Lung (tissue), 12 donors: ENCODE results near the gene ADTRP. TPM values are rescaled to one million over a fixed set of nuclear protein-coding genes. Genes with fewer than 3 reads are reported as not detected.

ENCODE experiments used
- ATAC-seq: fragments of 200-7000 bp; cut with Tn5 transposase; one replicate; pipeline ENCODE4 v1.9.1; 2020; ENCODE audit warnings: moderate number of reproducible peaks; ENCODE audit not compliant: insufficient read depth, low FRiP score
- DNase-seq, 3 donors: peaks; one replicate each; pipeline ENCODE4 v3.0.0-alpha.2; 2013 to 2017
- H3K27ac ChIP-seq, 2 donors: one replicate each; pipeline ENCODE4 v1.5.1; 2013; ENCODE audit warnings: mild to moderate bottlenecking in 2 of 2, moderate library complexity in 2 of 2, control low read depth in 1 of 2, inconsistent platforms in 1 of 2, low read depth in 1 of 2, low read length in 1 of 2
- H3K27me3 ChIP-seq, 3 donors: one replicate each; pipeline ENCODE4 v1.5.1; 2013; ENCODE audit warnings: low read length in 2 of 3; ENCODE audit not compliant: control insufficient read depth in 3 of 3, insufficient read depth in 3 of 3
- H3K36me3 ChIP-seq, 4 donors: one replicate each; pipeline ENCODE4 v1.5.1; 2013; ENCODE audit warnings: low read length in 4 of 4, mild to moderate bottlenecking in 1 of 4, moderate library complexity in 1 of 4; ENCODE audit not compliant: control insufficient read depth in 4 of 4, insufficient read depth in 4 of 4
- H3K4me1 ChIP-seq, 5 donors: one replicate each; pipeline ENCODE4 v1.5.1; 2013; ENCODE audit warnings: low read length in 5 of 5, mild to moderate bottlenecking in 2 of 5, moderate library complexity in 1 of 5; ENCODE audit not compliant: control insufficient read depth in 5 of 5, insufficient read depth in 5 of 5
- H3K4me3 ChIP-seq: one replicate; pipeline ENCODE4 v1.5.1; 2013; ENCODE audit warnings: mild to moderate bottlenecking, control low read depth, moderate library complexity
- H3K9ac ChIP-seq, 2 donors: one replicate each; pipeline ENCODE4 v1.5.1; 2013; ENCODE audit warnings: low read length in 2 of 2, control low read depth in 1 of 2; ENCODE audit not compliant: insufficient read depth in 1 of 2
- H3K9me3 ChIP-seq, 4 donors: one replicate each; pipeline ENCODE4 v1.5.1; 2013; ENCODE audit warnings: low read length in 3 of 4, mild to moderate bottlenecking in 1 of 4, moderate library complexity in 1 of 4; ENCODE audit not compliant: control insufficient read depth in 4 of 4, insufficient read depth in 3 of 4
- WGBS, 2 donors: extraction: QIAGEN DNeasy Blood & Tissue Kit; methylation state at CpG; one replicate each; pipeline ENCODE4 v1.1.7; 2013; 5-methylcytosine and 5-hydroxymethylcytosine counted together
- polyA plus RNA-seq, 2 donors: library from polyadenylated mRNA; stranded (reverse); fragments of 200-250 nt; gene quantifications; one replicate each; pipeline ENCODE4 v1.2.1, GENCODE V29; 2013
- total RNA-seq, 2 donors: library from RNA; depleted of rRNA in 1 of 2; stranded (reverse); fragments of >200 nt in 1 of 2; gene quantifications; one replicate each; pipeline ENCODE4 v1.2.1, GENCODE V29; 2014 to 2021
- TF ChIP-seq, protein P1 (sequence below): IDR thresholded peaks from 2 replicates; pipeline ENCODE4 v1.5.1; 2012; ENCODE audit warnings: mild to moderate bottlenecking; ENCODE audit errors: control extremely low read depth, extremely low read depth
- donor health status: control.
- donor health status: control.
- donor health status: Bipolar disorder and iron deficiency.
- donor health status: healthy.
- donor health status: DM: yes; HTN: yes; CAD: no.

Gene ADTRP
- total and polyA plus RNA-seq, 4 donors: 3.9 to 8.0 (median 5.7) TPM

DNA sequence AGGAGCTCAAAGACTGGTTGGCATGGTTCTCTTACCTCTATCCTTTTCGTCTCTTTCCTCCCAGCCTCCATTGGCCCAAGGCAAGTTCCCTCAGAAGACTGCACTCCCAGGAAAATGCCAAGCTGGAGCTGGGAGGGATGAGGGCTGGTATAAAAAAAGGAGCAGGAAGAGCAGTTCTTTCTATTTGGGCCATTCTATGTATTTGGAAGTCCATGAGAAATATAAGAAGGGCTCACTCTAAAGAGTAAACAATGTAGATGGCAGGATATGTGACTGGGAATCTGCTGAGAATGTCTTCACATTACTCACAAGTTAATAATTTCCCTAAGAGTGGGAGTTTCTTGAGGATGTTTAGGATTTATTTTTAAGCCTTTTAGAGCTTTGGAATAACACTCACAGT lies 36.6 kb upstream of the ADTRP start:
- Histone ChIP-seq H3K36me3 (no peaks in the 10 kb centered on the region), H3K4me3 (no peak overlapping the region), H3K9me3 (no peaks in the 10 kb centered on the region), H3K4me1 (peaks cover 0 to 12% (median 7%) of the 10 kb centered on the region in 5 donors), H3K27me3 (no peaks in the 10 kb centered on the region), H3K9ac (no peak overlapping the region), H3K27ac (no peak overlapping the region)
- DNase-seq: no peak
- WGBS, 2 donors: 92 to 100% methylated on average over 1 of the region's 1 CpG
- TF ChIP-seq, protein P1, sequence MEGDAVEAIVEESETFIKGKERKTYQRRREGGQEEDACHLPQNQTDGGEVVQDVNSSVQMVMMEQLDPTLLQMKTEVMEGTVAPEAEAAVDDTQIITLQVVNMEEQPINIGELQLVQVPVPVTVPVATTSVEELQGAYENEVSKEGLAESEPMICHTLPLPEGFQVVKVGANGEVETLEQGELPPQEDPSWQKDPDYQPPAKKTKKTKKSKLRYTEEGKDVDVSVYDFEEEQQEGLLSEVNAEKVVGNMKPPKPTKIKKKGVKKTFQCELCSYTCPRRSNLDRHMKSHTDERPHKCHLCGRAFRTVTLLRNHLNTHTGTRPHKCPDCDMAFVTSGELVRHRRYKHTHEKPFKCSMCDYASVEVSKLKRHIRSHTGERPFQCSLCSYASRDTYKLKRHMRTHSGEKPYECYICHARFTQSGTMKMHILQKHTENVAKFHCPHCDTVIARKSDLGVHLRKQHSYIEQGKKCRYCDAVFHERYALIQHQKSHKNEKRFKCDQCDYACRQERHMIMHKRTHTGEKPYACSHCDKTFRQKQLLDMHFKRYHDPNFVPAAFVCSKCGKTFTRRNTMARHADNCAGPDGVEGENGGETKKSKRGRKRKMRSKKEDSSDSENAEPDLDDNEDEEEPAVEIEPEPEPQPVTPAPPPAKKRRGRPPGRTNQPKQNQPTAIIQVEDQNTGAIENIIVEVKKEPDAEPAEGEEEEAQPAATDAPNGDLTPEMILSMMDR: no peak
- ATAC-seq: no peak

DNA sequence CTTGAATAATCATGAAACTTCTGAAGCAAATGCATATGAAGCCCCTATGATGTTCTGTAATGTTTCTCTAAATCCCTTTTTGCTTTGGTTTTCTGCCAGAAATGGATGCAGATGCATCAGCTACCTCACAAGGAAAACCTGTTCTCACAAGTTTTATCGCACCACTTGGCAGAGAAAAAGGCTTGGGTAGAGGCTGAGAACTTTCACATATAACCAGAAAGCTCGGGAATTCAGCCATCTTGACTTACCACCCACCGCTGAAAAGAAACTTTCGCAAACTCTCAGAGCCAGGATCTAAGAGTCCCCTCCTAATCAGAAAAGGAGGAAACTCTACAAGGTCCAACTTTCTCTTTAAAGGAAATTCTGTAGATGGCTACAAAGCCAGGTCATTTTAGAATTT lies 36.2 kb upstream of the ADTRP start:
- H3K27ac ChIP-seq: no peak overlapping the region
- H3K4me1 ChIP-seq: peaks cover 0 to 16% (median 8%) of the 10 kb centered on the region in 5 donors
- no peaks in the 10 kb centered on the region for H3K27me3 ChIP-seq
- H3K9me3 ChIP-seq: no peaks in the 10 kb centered on the region
- DNase-seq (no peak), ATAC-seq (no peak)
- H3K36me3 ChIP-seq: no peaks in the 10 kb centered on the region
- H3K4me3 ChIP-seq: no peak overlapping the region
- no peak overlapping the region for H3K9ac ChIP-seq
- 92% methylated on average over 4 of the region's 4 CpGs for WGBS, 2 donors
- TF ChIP-seq, protein P1: no peak

DNA sequence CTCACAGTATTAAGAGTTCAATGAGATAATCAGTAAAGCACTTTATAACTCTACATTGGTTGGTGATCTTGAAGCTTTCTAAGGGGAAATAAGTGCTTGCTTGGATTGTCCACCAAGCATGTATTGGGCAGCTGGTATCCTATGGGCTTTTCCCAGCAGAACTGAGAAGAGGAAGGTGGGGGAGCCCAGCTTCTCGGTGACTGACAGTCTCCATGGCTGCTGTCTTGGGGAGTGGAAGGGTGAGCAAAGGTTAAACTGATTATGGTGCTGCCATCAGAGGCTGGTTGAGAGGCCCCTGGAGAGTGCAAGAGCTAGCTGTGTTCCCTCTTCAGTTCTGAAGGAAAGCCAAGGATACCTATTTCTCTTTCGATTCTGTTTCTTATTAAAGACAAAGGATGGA lies 35.5 kb upstream of the ADTRP start:
- 85 to 94% methylated on average over 2 of the region's 2 CpGs for WGBS, 2 donors

More for the DNA sequence above, 35.5 kb upstream of the ADTRP start:
- no peak overlapping the region for H3K9ac ChIP-seq
- TF ChIP-seq, protein P1: no peak
- no peaks in the 10 kb centered on the region for H3K9me3 ChIP-seq
- H3K4me1 ChIP-seq: peaks cover 0 to 19% (median 8%) of the 10 kb centered on the region in 5 donors
- H3K36me3 ChIP-seq: no peaks in the 10 kb centered on the region
- no peak overlapping the region for H3K4me3 ChIP-seq
- H3K27ac ChIP-seq: no peak overlapping the region
- H3K27me3 ChIP-seq: no peaks in the 10 kb centered on the region
- ATAC-seq (no peak), DNase-seq (no peak)
